Limb (tissue), 2 donors: ENCODE data around the gene DUSP19.

Source experiments
- DNase-seq, 2 donors: peaks; one replicate each; pipeline ENCODE4 v3.0.0-alpha.2; 2016; ENCODE audit errors: extremely low spot score in 2 of 2

The DUSP19 gene

DNA sequence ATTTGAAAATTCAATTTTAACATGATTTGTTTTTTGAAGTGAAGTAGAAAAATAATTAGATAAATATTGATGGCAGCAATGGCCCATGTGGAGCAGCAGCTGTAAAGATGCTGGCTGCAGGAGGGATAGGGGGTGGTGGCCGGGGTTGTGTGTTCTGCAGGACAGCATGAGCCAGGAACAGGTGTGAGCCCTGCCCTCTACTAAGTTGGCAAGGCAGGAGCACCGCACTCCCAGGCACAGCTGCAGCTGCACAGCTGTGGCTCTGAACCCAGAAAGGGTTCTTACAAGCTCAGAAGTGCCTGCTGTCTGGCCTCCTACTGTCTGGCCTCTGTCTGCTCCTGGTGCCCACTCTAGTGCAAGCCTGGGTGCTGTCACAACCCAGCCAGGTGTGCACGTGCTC is 10.0 kb upstream of the DUSP19 start:
- no peak for DNase-seq

DNA sequence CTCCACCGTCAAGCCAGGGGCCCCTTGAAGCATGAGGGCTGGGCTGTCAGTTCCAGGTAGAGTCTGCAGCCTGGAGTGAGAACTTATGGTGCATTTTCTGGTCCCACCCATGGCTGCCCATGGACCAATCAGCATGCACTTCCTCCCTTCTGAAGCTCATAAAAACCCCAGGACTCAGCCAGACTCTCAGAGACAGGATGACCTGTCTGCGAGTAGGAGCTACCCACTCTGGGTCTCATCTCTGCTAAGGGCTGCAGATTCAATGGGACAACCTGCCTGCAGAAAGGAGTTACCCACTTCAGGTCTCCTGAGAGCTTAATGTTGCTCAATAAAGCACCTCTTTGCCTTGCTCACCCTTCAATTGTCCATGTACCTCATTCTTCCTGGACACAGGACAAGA is 9.4 kb upstream of the DUSP19 start:
- no peak for DNase-seq

DNA sequence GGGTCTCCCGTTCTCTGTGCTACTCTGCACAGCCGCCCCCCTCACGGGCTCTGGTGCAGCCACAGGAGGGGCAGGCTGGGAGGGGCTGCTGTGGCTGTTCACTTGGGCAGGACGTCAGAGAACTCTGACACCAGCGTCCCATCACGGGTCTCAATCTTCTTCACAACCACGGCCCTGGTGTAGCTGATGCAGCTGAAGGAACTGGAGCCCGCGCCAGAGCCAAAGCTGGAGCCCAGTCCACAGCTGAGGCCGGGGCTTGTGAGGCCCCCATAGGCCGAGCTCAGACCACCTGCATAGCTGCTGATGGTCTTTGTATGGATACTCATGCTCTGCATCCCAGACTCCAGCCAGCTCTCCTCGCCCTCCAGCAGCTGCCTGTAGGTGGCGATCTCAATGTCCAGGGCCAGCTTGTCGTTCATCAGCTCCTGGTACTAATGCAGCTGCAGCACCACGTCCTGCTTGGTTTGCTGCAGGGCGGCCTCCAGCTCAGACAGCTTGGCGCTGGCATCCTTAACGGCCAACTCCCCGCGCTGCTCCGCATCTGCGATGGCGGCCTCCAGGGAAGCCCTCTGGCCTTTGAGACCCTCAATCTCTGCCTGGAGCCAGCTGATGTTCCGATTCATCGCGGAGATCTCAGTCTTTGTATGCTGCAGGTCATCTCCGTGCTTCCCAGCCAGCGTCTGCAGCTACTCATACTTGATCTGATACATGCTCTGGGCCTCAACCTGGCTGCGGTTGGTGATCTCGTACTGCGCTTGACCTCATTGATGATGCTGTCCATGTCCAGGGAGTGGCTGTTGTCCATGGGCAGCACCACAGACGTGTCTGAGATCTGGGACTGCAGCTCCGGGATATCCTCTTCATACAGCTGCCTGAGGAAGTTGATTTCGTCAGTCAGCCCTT is 7.4 kb upstream of the DUSP19 start:
- DNase-seq = peak in 1 of 2 donors; percentile 42

DNA sequence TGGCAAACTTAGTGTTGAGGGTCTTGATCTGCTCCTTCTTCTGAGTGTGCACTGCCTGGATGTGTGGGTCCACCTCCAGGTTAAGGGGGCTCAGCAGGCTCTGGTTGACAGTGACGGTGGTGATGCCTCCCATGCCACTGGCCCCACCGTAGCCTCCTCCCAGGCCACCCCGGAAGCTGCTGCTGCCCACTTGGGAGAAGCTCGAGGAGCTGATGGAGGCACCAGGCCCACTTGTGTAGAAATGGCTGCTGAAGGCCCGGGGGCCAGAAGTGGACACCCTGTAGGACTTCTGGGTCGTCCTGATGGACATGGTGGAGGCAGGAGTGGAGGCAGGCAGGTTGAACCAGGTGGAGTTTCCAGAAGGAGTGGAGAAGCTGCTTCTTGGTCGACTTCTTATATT is 6.4 kb upstream of the DUSP19 start:
- no peak for DNase-seq

DNA sequence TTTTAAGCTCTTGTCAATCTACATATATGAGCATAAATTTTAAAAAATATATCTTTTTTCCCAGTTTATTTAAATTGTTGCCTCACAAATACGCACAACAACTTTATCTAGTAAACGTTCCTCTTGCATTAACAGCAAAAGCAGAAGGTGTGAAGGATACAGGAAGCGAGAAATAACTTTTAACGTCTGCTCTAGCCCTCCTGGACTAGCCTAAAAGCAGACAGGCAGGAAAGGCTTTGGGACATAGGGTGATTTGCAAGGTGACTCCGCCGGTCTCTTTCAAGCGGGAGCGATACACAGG is 434 bp upstream of the DUSP19 start:
- no peak for DNase-seq

DNA sequence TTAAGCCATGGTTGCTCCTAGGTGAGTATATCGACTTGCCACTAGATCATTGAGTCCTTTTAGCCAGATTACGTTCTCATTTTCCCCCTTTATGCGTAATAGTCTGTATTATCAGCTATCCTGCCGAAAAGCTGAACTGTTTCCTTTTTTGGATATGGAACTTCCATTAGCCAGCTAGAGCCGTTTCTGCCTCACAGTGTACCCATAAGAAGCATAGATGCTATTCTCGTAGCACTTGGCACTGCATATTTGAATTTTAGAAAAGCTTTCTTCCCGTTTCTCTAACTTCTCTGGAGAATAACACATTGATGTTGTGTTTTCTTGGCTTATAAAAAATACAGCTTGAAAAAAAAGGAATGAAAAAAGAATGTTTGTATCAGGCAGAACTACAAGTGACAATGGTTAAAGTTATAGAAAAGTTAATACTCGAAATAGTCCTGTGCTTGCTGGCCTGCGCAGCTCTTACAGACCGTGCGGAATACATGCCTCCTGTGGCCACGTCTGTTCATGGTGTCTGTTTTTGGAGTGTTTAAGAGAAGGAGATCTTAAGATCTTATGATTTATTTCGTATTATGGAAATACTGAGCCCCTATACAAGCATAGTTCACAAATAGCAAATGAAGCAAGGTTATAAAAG is 710 bp downstream of the DUSP19 start:
- no peak for DNase-seq

GRCh38 chr2:183081911-183082310 is 3.4 kb downstream of the DUSP19 start:
- DNase-seq = no peak

DNA sequence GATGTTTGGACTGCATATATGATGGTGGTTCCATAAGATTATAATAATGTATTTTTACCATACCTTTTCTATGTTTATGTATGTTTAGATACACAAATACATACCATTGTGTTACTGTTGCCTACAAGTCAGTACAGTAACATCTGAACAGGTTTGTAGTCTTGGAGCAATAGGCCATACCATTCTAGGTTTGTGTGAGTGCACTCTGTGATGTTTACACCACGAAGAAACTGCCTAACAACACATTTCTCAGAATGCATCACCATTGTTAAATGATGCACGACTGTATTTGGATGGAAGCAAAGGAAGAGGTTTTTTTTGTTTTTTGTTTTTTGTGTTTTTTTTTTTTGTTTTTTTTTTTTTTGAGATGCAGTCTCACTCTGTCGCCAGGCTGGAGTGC is 9.5 kb downstream of the DUSP19 start:
- no peak for DNase-seq

- DNase-seq = no peak
These were observed 10.8 kb downstream of the DUSP19 start for GRCh38 chr2:183089192-183089851.

- DNase-seq = no peak
These were observed 12.9 kb downstream of the DUSP19 start for GRCh38 chr2:183091318-183091953.

DNA sequence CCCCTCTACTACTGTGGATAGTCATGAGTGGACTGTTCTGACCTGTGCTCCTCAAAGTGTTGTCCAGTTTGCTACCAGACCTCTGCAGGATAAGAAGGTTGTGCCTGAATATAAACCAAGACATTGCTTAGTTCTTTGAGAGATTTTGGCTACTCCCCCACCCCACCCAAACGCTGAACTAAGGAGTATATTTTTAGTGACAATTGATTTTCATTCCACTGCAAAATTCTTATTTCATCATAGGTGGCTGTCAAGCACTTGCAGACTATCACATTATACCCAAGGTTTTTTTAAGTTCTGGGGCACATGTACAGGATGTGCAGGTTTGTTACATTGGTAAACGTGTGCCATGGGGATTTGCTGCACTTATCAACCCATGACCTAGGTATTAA is 13.4 kb downstream of the DUSP19 start:
- no peak for DNase-seq

GRCh38 chr2:183093857-183094657 is 15.5 kb downstream of the DUSP19 start:
- no peak for DNase-seq

- DNase-seq = no peak
These were observed 27.0 kb downstream of the DUSP19 start for GRCh38 chr2:183105402-183106134.

DNA sequence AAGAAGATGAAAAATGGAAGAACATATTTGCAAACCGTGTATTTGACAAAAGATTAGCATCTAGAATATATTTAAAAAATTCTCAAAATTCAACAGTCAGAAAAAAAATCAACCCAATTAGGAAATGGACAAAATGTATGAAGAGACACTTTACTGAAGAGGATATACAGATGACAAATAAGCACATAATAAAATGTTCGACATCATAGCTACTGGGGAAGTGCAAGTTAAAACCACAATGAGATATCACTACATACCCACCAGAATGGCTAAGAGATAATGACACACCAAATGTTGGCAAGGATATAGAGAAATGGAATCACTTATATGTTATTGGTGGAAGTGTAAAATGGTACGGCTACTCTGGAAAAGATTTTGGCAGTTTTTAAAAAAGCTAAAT is 34.0 kb downstream of the DUSP19 start:
- DNase-seq = no peak

- DNase-seq = no peak
These were observed 35.1 kb downstream of the DUSP19 start for GRCh38 chr2:183113630-183114029.

DNA sequence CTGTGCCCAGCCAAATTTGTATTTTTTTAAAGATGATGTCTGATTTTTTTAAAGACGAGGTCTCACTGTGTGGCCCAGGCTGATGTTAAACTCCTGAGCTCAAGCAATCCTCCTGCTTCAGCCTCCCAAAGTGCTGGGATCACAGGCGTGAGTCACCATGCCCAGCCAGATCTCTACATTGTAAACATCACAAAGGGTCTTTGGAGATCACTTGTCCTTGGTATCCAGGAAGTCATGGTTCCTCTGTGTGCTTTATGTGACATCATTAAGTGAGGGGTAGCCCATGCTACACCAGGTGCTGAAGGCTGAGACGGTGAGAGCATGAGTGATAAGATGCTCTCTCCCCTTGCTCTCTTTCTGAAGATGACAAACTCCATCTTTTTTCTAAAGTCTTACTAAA is 38.7 kb downstream of the DUSP19 start:
- DNase-seq = no peak

- DNase-seq = peak in 1 of 2 donors; percentile 5
These were observed 44.8 kb downstream of the DUSP19 start for GRCh38 chr2:183123117-183123958.

DNA sequence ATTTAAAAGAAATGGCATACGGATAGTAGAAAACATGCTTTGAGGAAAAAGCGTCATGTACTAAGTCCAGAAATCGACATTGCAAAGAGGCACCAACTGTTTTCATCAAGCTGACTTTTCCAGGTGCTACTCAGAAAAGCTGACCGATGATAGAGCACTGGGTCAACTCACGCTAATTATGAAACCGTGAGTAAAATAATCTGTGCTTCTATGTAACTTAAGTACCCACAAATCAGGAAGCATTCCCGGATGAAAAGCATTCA is 45.3 kb downstream of the DUSP19 start:
- DNase-seq = no peak

DNA sequence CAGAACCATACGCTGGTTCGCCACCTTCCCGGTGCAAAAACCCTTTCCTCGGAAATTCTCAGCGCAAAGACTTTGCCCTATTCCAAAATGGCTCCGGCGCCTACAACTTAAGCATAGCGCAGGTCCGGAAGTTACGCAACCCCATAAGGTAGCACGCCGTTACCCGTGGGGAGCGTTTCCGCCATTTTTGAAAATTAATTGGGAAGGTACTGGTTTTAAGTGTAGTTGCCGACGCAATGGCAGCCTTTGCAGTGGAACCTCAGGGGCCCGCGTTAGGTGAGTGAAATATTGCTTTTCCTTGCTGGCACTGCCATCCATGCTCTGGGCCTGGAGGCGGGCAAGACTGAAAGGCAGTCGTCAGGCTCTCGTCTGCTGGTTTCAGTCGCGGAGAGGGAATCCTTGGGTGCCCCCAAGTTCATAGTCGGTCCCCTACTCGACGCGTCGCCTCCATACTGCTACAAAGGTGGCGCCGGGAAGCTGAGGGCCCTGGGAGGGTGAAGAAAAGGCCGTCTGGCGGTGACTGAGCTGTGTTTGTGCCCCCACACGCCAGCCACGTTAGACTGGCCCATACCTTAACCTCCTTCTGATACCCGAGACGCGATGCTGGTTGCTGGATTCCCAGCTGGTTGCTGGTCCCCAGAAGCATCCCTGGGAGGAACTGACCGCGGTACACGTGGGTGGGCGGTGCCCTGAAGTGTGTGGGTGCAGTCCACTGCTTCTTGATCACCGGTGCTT is 45.8 kb downstream of the DUSP19 start, which contains the start of gene NUP35:
TSS of gene NUP35 (plus strand) at position 222 of the 735 bp plus-strand sequence. CDS start at position 237, 15 bp downstream.
- peak; percentile 92 to 93 for DNase-seq
